A549 (cell line): ENCODE measurements around the gene ATP9B.

Experiments used
- CTCF ChIP-seq: fragments of >200 bp; sonication (Bioruptor Twin); formaldehyde crosslinking; IDR thresholded peaks from 3 replicates; pipeline ENCODE4 v1.5.1; 2016
- ELK1 ChIP-seq: fragments of 150-350 bp; IDR thresholded peaks from 2 replicates; pipeline ENCODE4 v1.6.1; 2014; ENCODE audit warnings: low read depth, mild to moderate bottlenecking, low read length
- EP300 ChIP-seq, 2 experiments: fragments of >200 bp; sonication (Bioruptor Twin); formaldehyde crosslinking; IDR thresholded peaks; 2 replicates in 1 of 2; 3 replicates in 1 of 2; pipeline ENCODE4 v1.6.1; 2016 to 2017
- KDM1A ChIP-seq: fragments of 200-600 bp; sonication (generic); IDR thresholded peaks from 2 replicates; pipeline ENCODE4 v1.6.1; 2016; ENCODE audit warnings: low read depth, mild to moderate bottlenecking
- MYC ChIP-seq: IDR thresholded peaks from 2 replicates; pipeline ENCODE4 v1.6.1; 2012; ENCODE audit warnings: mild to moderate bottlenecking, inconsistent platforms, low read length, improper control_type of control experiment, borderline replicate concordance
- PBX3 ChIP-seq: IDR thresholded peaks from 2 replicates; pipeline ENCODE4 v1.6.1; 2012
- POLR2A ChIP-seq: IDR thresholded peaks from 2 replicates; pipeline ENCODE4 v1.6.1; 2012; ENCODE audit warnings: mild to moderate bottlenecking, low read length
- REST ChIP-seq: fragments of 200-600 bp; sonication (generic); IDR thresholded peaks from 2 replicates; pipeline ENCODE4 v1.6.1; 2016; ENCODE audit warnings: antibody characterized with exemption, mild to moderate bottlenecking, moderate library complexity
- SREBF2 ChIP-seq: fragments of 450-650 bp; IDR thresholded peaks from 2 replicates; pipeline ENCODE4 v1.6.1; 2014; ENCODE audit warnings: mild to moderate bottlenecking, moderate library complexity

- TF ChIP-seq EP300 (IDR thresholded peaks at IDR 0.05) (no peak), KDM1A (no peak), CTCF (no peak), PBX3 (no peak), MYC (no peak), ELK1 (no peak), REST (no peak), POLR2A (no peak), SREBF2 (no peak)
Measured at GRCh38 chr18:79305911-79306310, 236.7 kb downstream of the ATP9B start.
